Activated CD8-positive, alpha-beta memory T cell treated with anti-CD3 and anti-CD28 coated beads, Interleukin-2, amount 50 U/mL, for 1 hour (primary cell): ENCODE data around the gene TENT5C.

Source experiments
- DNase-seq: peaks from one replicate; pipeline ENCODE4 v3.0.0-alpha.2; 2020; ENCODE audit errors: extremely low read depth

TENT5C gene

DNA sequence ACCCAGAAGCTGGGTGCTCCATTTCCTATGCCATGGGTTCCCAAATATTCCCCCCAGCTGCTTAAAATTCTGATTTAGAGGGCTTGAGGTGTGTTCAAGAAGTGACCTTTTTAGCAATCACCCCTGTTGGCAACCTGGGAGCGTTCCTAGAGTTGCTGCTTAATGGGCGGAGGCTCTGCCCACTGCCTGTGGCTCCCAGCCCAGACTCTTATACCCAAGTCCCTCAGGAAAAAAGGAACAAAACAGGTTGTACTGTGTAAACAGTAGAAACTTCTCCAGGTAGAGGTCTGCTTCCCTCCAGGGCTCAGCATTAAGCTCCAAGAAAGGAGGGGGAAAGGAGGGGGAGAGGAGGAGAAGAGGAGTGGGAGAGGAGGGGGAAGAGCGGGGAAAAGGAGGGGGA lies 14.6 kb upstream of the TENT5C start:
- no peak for DNase-seq

DNA sequence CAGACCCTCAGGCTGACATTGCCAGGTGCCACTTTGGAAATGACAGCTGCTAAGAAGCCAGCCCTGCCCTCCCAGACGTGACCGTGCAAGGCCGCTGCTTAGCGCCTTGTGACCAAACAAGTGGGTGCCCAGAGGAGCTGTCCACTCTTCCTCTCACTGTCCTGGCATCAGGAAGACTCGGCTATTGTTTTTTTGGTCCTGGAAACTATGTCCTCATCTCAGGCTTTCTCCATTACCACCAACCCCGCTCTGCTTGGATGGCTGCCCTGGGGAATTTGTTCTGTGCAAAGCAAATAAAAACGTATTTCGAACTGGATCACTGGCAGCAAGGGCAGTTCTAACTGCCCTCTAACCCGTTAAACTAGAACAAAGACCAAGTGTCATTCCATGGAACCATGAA lies 13.7 kb upstream of the TENT5C start:
- DNase-seq: no peak

DNA sequence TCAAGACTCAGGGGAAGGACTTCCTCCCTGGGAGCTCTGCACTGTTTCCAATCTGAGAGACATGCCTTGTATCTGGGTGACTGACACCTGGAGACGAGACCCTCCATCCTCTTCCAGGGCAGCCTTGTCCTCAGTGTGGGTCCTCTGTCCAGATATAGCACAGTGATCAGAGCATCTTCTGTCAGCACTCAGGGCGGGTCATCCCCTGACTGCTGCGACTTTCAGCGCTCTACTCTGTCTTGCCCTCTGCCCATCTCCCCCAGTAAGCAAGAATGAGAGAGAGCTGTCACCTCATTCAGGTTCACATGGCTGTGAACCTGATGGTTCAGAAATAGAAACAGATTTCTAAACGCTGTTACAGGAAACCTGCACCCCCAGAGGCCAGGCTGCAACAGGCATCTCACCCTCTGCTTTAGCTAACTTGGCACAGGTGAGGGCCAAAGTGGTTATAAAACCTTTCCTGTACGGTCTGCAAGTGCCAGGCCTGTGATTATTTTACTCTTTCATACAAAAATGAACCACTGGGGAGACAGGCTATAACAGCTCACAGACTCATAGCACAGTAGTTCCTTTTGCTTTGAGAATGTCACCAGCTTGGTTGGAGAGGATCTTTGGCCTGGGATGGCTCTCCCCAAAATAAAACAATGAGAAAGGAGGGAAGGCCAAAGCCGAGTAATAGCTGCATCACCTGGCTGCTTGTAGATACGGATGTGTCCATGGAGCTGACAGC lies 11.4 kb upstream of the TENT5C start:
- no peak for DNase-seq

DNA sequence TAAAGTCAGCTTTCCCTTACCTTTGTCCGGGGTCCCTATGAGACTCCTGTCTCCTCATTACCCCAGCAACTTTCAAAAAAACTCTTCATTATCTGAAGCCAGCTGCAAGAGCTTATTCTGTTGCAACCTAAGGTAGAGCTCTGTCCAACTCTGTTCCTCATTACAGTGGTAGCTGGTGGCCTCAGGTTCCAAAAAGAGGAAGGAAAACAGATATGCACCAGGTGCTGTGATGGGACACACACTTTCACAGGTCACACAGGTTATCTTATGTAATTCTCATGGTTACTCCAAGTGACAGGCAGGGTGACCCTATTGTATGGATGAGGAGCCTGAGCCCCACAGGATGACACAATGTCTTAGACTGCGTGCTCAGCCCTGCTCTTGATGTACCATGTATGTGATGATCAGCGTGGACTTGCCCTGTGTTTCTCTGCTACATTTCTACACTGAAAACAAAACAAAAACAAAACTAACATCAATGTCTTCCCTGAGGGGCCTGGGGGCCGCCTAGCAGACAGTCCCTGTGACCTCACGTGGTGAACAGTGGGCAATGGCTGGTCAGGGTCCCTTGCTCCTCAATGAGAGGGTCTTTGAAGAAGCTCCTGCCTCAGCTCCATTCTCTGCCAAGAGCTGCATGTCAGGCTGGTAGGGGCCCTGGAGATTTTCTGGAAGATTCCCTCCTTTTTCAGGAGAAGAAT lies 9.7 kb upstream of the TENT5C start:
- no peak for DNase-seq

DNA sequence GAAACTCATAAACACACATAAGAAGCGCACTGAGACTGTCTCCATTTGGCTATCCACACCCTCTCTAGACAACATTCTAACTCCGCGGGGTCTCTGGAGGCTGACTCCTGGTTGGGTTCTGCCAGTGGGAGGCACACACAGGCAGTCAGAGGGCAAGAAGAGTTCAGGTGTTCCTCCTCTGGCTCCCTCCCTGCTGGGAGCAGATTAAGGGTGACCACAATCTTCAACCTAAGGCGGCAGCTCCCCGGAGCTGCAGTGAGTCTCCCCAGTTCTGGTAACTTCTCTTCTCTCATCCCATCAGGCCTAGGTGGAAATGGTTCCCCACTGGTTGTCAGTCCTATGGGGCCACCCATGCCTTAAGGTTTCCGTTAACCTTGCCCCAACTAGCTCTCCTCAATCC lies 7.4 kb upstream of the TENT5C start:
- DNase-seq: no peak

DNA sequence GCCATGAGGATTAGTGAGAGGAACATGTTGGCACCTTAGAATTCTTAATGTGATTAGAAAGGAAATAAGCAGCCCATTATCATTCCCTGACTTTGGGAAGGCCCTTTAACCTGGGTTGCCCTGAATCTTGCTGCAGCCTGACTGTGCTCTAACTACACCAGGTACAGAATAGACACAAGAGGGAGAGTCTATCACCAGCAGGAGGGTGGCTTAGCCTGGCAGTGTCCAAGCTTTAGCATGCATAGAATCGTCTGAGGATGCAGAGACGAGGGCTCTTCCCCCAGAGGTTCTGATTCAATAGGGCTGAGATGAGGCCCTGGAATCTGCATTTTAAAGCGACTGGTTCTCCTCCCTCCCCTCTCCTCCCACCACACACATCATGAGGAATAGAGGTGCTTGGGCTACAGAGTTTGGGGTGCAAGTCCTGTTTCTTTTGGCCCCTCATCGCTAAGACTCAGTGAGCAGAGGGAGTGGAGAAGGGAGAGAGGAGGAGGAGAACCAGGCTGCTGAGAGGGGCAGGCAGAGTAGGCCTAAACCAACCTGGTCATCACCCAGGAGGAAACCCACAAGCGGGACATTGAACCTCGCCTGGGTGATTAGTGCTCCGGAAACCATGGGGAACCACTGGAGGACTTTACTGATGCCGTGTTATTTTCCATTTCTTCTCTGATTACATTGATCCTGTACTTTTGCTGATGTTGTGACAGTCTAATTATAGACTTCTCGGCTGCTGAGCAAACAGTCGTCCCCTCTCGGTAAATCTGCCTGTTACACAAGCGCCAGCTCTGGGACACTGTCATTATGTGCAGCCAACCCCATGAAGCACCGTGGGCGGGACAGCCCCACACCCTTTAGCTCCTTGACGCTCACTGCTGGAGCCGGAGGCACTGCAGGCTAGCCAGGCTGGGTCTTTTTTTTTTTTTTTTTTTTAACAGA lies 6.3 kb upstream of the TENT5C start:
- no peak for DNase-seq

DNA sequence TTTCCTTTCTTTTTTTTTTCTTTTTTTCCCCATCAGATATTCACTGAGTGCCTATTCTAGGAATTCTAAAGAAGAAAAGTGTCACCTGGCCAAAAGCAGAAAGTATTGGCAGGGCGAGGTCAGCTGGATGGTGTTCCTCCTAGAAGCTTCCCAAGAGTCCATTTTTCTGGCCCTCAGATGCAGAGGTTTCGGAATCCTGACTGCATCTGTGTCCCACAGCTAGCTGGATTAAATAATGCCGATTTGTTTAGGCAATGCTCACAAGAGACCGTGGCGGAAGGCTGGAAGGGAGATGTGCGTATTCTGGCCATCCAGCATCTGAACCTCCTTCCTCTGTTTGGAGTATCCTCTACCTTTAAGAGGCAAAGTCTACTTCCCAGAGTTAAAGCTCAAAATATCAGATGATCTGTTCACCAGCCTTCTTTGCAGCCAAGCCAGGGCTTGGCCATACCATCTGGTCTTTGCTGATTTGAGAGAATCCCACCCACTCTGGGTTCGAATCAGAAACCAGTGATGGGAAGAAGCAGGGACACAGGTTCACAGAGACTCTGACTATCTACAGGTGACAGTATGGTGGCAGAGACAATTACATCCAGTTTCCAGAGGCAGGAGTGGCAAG lies 5.4 kb upstream of the TENT5C start:
- no peak for DNase-seq

DNA sequence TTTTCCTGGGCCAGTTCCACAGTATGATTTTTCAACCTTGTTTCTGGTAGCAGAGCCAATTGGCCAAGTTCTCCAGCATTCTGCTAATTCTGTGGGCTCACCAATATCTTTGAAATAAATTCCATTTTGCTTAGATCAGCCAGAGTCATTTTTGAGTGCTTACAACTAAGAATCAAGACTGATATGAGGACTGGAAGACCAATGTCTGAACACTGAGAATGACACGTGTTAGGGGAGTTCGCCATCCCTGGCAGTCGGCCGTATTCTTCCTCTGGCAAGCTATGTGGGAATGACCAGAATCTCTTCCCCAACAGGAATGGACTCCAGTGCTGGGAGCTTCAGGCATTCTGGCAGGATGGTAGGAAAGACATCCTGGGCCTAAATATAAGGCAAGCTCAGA lies 4.9 kb upstream of the TENT5C start:
- DNase-seq: no peak

DNA sequence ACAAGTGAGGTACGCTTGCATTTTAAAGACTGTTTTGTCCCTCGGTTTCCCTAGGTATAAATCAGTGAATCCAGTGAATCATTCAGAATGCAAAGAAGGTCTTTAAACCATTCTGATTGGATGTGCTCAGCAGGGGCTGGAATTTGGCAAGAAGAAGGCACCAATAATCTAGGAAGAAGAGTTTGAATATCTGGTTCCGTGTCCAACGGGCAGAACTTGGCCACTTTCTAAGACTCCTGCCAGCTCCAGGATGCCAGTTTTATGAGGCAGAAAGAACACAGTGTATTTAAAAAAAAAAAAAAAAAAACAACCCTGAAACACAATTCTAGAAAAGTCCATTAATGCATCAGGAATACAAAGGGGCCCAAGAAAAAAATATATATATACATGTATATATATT lies 3.0 kb upstream of the TENT5C start:
- DNase-seq: no peak

DNA sequence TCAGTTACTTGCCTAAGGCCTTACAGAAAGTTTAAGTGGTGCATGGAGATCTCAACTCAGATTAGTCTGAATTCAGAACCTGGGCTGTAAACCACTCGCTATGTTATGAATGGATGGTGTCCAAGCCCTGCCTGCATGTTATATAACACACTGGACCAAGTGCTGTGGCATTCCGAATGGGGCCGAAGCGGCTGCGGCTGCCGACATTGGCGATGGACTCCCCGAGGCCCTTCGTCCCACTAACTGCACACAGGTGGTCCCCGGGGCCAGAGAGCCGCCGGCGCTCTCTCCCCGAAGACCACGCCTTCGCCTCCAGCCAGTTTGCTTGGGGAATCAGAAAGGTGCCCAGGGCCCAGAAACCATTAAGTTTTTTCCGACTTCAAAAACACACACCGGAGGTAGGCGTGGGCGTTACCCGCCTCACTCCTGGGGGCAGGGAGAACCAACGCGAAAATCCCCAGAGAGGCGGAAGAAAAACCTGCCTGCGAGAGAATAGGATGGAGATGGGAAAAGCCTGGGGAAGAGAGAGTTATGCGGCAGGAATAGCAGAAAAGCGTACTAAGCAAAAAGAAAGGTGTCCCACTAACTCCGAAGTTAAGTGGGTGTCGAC lies 579 bp upstream of the TENT5C start:
- DNase-seq: no peak

DNA sequence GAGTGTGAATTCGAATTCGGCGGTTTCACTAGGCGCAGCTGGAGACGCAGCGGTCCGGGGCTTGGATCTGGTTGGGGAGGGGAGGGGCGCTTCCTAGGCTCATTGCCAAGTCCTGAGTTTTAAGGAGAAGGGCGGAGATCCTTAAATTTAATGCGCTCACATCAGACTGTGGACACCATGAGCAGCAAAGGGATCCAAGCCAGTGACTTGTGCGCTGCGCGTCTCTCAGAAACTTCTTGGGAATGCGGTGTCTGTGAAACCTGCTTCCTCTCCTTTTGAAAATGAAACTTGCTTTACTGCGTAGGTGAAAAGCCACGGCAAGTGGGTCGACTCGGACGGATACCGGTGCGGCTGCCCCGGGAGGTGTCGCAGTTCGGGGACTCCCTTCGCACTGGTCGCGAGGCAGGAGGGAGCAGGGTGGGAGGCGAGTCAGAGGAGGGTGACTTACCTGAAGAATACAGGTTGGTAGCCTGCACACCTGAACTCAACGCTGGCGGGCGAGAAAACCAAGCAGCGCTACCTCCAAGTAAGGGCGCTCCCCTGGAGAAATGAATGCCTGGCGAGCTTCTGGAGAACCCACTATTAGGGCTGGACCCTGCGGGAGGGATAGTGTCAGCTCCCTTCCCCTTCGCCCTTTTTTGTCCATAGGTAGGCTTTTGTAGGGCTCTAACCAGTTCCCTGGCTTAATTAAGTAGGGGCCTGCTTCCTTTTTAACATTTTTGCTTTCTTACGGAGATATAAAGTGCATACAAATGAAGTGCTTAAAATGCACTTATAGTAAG lies 992 bp downstream of the TENT5C start:
- DNase-seq: peak; percentile 12

DNA sequence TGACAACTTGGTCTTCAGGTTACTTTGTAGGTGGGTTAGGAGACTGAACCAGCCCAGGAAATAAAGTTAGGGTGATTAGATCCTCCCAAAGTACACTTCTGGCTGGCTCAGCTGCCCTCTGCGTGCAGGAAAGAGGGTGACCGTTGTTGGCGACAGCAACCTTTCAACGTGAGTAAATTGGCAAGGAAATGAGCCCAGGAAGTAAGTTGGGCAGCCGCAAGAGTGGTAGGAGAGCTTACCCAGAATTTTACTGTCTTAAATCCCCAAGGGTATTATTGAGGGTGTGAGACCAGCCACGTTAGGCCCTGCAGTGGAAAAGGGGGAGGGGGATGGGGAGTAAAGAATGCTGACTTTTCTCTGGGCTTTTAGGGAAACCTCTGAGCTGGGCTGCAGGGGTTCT lies 1.6 kb downstream of the TENT5C start:
- DNase-seq: peak; percentile 27

DNA sequence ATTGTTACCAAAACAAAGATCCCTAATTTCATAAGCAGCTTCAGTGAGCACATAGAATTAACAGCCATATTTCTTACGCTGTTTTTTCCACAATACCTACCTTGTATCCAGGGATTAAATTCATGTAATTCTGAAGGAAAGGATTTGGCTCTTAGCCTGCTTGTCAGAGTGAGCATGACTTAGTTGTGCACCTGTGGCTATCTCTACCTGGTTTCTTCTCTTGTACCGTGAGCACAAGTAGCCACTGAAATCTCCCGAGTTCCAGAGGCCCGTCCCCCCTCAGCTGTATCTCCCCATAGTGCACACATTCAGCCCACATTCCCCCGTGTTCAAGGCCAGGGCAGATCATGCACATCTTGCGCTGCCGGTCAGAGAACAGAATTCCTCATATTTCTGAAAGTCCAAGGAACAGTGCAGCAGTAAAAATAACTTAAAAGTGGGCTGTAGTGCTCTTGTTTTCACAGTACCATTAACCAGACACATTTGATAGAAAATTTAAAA lies 2.3 kb downstream of the TENT5C start:
- DNase-seq: no peak

DNA sequence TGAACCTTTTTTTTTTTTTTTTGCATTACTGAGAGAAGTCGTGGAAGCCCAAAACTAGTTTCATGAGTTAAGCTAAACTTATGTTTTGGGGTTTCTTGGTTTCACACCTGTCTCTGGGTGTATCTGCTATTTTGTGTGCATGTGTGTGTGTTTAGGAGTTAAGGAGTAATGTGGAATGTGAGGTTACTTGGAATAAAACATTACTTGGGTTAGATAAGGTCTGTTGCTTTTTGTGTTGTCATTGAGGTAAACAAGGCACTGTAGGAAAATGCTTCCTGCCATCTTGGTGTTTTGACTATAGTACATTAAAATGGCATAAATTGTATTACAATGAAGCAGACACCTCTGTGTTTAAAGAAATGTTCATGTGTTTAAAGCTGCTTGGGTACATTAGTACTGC lies 2.9 kb downstream of the TENT5C start:
- no peak for DNase-seq

DNA sequence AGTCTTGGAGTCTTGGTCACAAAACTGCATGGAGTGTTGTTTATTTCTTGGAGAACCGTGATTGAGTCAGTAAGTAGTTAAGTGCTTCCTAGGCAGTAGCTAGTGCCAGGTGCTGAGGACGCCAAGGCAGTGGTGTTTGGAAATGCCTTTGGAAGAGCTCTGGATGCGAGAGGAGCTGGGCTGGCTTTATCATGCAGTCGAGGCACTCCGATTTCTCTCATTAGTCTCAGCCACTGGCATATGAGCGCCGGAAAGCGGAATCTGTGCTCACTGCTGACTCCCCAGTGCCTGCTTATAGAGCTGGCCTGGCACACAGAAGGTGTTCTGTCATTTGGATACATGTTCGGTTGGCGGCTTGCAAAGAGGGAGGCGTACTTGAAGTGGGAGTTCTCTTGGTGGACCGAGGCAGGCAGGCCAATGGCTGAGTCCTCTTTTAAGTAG lies 3.6 kb downstream of the TENT5C start:
- DNase-seq: no peak

DNA sequence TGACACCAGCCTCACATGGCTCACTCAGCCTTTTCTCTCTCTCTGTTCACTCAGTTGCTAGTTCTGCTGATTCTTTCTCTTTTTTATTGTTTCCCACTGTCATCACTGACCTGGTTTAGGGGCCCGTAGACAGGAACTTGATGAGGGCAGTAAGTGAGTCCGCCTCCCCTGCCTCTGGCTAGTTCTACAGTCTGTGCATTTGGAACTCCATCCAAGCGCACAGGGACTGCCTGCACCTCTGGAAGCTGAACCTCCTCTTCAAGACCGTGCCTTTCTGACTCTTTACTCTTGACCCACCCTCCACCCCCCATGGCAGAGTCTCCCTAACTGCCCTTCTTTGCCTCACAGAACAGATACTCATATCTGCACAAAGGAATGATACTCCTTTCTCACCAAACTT lies 4.2 kb downstream of the TENT5C start:
- DNase-seq: no peak

DNA sequence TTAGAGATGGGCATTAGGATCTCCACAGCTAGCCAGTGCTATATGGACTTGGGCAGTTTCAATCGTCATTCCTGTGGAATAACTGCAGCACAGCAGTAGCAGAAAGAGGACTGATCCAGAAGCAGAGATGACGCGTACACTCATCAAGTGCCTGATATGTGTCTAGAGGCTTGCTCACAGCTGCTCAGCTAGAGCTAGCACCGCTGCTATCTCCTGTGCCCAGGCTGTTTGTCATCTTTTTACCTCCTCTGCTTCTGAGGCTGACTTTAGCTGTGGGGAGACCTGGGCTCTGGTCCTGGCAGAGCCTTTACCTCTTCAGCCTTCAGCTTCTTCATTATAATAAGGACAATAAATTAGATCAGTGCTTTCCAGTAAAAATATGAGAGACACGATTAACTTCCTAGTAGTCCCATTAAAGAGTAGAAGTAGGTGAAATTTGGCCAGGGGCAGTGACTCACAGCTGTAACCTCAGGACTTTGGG lies 5.3 kb downstream of the TENT5C start:
- no peak for DNase-seq

DNA sequence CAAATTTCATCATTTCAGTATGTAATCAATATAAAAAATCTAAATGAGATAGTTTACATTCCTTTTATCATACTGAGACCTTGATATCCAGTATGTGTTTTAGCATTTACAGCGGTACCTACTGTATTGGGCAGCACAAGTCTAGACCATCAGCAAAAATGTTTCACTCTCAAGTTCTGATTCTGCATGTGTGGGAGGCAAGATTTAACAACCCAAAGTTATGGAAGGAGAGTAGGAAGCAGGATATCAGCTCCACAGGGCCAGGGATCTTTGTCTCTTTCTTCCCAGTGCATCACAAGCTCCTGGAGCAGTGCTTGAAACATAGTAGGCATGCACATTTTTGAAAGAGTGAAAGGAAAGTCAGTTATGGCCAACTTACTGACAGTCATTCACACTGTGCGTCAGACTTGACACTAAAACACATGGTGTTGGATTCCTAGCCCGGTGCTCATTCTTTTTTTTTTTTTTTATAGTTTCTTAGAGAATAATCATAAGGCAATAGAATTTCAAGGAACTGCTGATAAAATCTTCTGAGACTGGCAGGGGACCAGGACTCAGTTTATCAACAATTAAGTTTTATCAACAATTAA lies 6.1 kb downstream of the TENT5C start:
- no peak for DNase-seq

DNA sequence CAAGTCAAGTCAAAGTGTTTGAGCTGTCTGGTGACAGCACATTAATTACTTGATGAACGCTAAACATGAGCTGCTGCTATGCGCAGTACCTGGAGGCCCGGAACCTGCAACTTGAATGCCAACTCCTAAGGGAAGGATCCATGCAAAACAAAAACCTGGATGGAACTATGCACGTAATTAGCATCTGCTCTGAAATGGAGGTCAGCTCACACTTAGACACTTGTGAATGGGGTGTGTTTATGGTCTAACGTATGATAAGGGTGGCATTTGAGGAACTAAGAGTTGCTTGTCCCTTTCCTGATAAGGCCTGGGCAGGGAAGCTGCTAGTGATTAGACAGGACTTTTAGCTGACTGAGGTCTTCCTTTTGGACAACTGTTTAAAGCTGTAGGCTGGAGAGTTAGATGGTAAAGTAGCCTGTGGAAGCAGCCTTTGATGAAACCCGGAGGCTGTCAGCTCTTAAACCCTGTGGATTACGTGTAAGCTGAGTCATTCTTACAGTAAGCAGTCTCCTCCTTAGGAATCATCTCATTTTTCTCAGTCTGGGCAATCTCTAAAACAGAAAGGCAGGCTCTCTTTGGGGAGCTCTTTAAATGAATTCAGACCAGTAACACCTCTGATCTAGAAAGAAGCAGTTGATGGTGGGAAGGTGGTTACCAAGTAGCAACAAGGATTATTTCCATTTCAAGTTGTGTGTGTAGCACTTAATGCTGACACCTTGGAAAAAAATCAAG lies 6.8 kb downstream of the TENT5C start:
- no peak for DNase-seq
